WTC11 (cell line): ENCODE measurements around the gene MON2.

Experiments
- ATF1 ChIP-seq: sonication (generic); formaldehyde crosslinking; IDR thresholded peaks from 2 replicates; pipeline ENCODE4 v1.8.1; 2023; ENCODE audit warnings: mild to moderate bottlenecking, moderate library complexity, missing genetic modification reagents
- CREB1 ChIP-seq: sonication (generic); formaldehyde crosslinking; IDR thresholded peaks from 2 replicates; pipeline ENCODE4 v1.8.0; 2023; ENCODE audit warnings: mild to moderate bottlenecking, missing genetic modification reagents
- ELF4 ChIP-seq: sonication (generic); formaldehyde crosslinking; IDR thresholded peaks from 2 replicates; pipeline ENCODE4 v1.8.1; 2022; ENCODE audit warnings: low read depth, mild to moderate bottlenecking, moderate library complexity, missing genetic modification reagents
- FOXK1 ChIP-seq: sonication (generic); formaldehyde crosslinking; IDR thresholded peaks from 2 replicates; pipeline ENCODE4 v1.8.0; 2022; ENCODE audit warnings: mild to moderate bottlenecking, moderate library complexity, missing genetic modification reagents
- OVOL2 ChIP-seq: fragments of 250-450 bp; sonication (Bioruptor Pico); IDR thresholded peaks from 2 replicates; pipeline ENCODE4 v1.9.0; 2021; ENCODE audit warnings: mild to moderate bottlenecking, borderline replicate concordance
- TEAD4 ChIP-seq: sonication (generic); formaldehyde crosslinking; IDR thresholded peaks from 2 replicates; pipeline ENCODE4 v1.8.0; 2022; ENCODE audit warnings: mild to moderate bottlenecking, missing genetic modification reagents
- ZBTB21 ChIP-seq: sonication (generic); formaldehyde crosslinking; IDR thresholded peaks from 2 replicates; pipeline ENCODE4 v1.8.1; 2023; ENCODE audit warnings: mild to moderate bottlenecking, missing genetic modification reagents, borderline replicate concordance
- ZNF263 ChIP-seq: sonication (generic); formaldehyde crosslinking; IDR thresholded peaks from 2 replicates; pipeline ENCODE4 v1.8.1; 2022; ENCODE audit warnings: low read depth, mild to moderate bottlenecking, moderate library complexity, missing genetic modification reagents
- TF ChIP-seq, protein P1 (sequence below): fragments of 200-600 bp; IDR thresholded peaks from 2 replicates; pipeline ENCODE4 v1.8.0; 2022; ENCODE audit warnings: antibody characterized with exemption
- TF ChIP-seq, protein P2 (sequence below): fragments of 250-450 bp; sonication (Bioruptor Pico); IDR thresholded peaks from 2 replicates; pipeline ENCODE4 v1.8.0; 2021; ENCODE audit warnings: mild to moderate bottlenecking
- TF ChIP-seq, protein P3 (sequence below): sonication (generic); formaldehyde crosslinking; IDR thresholded peaks from 2 replicates; pipeline ENCODE4 v1.8.1; 2023; ENCODE audit warnings: mild to moderate bottlenecking, missing genetic modification reagents, borderline replicate concordance
- TF ChIP-seq, protein P4 (sequence below): sonication (generic); formaldehyde crosslinking; IDR thresholded peaks from 2 replicates; pipeline ENCODE4 v1.8.1; 2023; ENCODE audit warnings: mild to moderate bottlenecking, missing genetic modification reagents
- TF ChIP-seq, protein P5 (sequence below): sonication (generic); formaldehyde crosslinking; IDR thresholded peaks from 2 replicates; pipeline ENCODE4 v1.8.0; 2022; ENCODE audit warnings: mild to moderate bottlenecking, missing genetic modification reagents

DNA sequence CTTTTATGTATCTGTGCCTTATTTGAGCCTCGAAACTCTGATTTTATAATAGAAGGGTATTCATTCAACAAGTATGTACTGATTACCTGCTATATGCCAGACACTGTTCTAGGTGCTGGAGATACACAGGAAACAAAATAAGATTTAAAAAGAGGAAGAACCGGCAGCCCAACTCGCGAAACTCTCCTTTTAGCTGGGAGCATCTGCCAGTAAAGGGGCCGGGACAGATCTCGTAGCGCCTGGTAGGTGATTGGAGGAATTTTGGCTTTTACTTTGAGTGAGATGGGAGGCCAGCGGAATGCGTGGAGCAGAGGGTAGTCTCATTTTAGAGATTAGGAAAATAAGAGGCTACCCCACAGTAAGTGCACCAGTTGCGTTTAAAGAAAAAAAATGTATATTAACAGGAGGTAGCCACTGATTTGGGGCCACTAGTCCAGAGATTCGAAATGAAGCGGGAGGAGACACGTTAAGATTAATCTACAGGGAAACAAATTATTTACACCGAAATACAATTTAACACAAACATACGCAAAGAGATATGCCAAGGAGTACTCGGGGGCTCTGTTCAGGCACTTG is 520 bp upstream of the MON2 start:
- TF ChIP-seq ZNF263 (no peak), ELF4 (no peak), OVOL2 (CRISPR knock-in tag) (no peak), FOXK1 (CRISPR knock-in tag) (no peak), TEAD4 (CRISPR knock-in tag) (no peak), ZBTB21 (CRISPR knock-in tag) (no peak), ATF1 (CRISPR knock-in tag) (no peak), CREB1 (CRISPR knock-in tag) (no peak)
- TF ChIP-seq, protein P1, sequence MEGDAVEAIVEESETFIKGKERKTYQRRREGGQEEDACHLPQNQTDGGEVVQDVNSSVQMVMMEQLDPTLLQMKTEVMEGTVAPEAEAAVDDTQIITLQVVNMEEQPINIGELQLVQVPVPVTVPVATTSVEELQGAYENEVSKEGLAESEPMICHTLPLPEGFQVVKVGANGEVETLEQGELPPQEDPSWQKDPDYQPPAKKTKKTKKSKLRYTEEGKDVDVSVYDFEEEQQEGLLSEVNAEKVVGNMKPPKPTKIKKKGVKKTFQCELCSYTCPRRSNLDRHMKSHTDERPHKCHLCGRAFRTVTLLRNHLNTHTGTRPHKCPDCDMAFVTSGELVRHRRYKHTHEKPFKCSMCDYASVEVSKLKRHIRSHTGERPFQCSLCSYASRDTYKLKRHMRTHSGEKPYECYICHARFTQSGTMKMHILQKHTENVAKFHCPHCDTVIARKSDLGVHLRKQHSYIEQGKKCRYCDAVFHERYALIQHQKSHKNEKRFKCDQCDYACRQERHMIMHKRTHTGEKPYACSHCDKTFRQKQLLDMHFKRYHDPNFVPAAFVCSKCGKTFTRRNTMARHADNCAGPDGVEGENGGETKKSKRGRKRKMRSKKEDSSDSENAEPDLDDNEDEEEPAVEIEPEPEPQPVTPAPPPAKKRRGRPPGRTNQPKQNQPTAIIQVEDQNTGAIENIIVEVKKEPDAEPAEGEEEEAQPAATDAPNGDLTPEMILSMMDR: no peak
- TF ChIP-seq, protein P2, sequence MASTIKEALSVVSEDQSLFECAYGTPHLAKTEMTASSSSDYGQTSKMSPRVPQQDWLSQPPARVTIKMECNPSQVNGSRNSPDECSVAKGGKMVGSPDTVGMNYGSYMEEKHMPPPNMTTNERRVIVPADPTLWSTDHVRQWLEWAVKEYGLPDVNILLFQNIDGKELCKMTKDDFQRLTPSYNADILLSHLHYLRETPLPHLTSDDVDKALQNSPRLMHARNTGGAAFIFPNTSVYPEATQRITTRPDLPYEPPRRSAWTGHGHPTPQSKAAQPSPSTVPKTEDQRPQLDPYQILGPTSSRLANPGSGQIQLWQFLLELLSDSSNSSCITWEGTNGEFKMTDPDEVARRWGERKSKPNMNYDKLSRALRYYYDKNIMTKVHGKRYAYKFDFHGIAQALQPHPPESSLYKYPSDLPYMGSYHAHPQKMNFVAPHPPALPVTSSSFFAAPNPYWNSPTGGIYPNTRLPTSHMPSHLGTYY (CRISPR knock-in tag): no peak
- TF ChIP-seq, protein P3, sequence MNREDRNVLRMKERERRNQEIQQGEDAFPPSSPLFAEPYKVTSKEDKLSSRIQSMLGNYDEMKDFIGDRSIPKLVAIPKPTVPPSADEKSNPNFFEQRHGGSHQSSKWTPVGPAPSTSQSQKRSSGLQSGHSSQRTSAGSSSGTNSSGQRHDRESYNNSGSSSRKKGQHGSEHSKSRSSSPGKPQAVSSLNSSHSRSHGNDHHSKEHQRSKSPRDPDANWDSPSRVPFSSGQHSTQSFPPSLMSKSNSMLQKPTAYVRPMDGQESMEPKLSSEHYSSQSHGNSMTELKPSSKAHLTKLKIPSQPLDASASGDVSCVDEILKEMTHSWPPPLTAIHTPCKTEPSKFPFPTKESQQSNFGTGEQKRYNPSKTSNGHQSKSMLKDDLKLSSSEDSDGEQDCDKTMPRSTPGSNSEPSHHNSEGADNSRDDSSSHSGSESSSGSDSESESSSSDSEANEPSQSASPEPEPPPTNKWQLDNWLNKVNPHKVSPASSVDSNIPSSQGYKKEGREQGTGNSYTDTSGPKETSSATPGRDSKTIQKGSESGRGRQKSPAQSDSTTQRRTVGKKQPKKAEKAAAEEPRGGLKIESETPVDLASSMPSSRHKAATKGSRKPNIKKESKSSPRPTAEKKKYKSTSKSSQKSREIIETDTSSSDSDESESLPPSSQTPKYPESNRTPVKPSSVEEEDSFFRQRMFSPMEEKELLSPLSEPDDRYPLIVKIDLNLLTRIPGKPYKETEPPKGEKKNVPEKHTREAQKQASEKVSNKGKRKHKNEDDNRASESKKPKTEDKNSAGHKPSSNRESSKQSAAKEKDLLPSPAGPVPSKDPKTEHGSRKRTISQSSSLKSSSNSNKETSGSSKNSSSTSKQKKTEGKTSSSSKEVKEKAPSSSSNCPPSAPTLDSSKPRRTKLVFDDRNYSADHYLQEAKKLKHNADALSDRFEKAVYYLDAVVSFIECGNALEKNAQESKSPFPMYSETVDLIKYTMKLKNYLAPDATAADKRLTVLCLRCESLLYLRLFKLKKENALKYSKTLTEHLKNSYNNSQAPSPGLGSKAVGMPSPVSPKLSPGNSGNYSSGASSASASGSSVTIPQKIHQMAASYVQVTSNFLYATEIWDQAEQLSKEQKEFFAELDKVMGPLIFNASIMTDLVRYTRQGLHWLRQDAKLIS: no peak
- TF ChIP-seq, protein P4, sequence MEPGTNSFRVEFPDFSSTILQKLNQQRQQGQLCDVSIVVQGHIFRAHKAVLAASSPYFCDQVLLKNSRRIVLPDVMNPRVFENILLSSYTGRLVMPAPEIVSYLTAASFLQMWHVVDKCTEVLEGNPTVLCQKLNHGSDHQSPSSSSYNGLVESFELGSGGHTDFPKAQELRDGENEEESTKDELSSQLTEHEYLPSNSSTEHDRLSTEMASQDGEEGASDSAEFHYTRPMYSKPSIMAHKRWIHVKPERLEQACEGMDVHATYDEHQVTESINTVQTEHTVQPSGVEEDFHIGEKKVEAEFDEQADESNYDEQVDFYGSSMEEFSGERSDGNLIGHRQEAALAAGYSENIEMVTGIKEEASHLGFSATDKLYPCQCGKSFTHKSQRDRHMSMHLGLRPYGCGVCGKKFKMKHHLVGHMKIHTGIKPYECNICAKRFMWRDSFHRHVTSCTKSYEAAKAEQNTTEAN: no peak
- TF ChIP-seq, protein P5, sequence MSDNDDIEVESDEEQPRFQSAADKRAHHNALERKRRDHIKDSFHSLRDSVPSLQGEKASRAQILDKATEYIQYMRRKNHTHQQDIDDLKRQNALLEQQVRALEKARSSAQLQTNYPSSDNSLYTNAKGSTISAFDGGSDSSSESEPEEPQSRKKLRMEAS: no peak
